Astrocyte (in vitro differentiated cells and primary cell): ENCODE measurements around the gene POLE4. TPM values are rescaled to one million over a fixed set of nuclear protein-coding genes. Genes with fewer than 3 reads are reported as not detected.

ENCODE experiments used
- DNase-seq: peaks from one replicate; pipeline ENCODE4 v3.0.0-alpha.2; 2010; ENCODE audit warnings: low read depth
- FAIRE-seq: peaks from 2 replicates; lab custom pipeline; 2011; peaks lifted over from hg19 to GRCh38; lab: Jason Lieb, UNC
- H2AFZ ChIP-seq: 2 replicates; pipeline ENCODE4 v1.6.0; 2012; ENCODE audit warnings: low read depth, low read length, inconsistent platforms
- H3K27ac ChIP-seq: 2 replicates; pipeline ENCODE4 v1.5.1; 2011; ENCODE audit warnings: low read depth, low read length, inconsistent platforms
- H3K27me3 ChIP-seq: 2 replicates; pipeline ENCODE4 v1.6.0; 2011; ENCODE audit warnings: low read length, inconsistent platforms; ENCODE audit not compliant: insufficient read depth
- H3K36me3 ChIP-seq: 2 replicates; pipeline ENCODE4 v1.5.1; 2011; ENCODE audit warnings: low read length, inconsistent platforms; ENCODE audit not compliant: insufficient read depth
- H3K4me1 ChIP-seq: 2 replicates; pipeline ENCODE4 v1.5.1; 2011; ENCODE audit warnings: low read length, inconsistent platforms; ENCODE audit not compliant: insufficient read depth
- H3K4me2 ChIP-seq: 2 replicates; pipeline ENCODE4 v1.6.0; 2012; ENCODE audit warnings: low read length, inconsistent platforms
- H3K4me3 ChIP-seq: 2 replicates; pipeline ENCODE4 v1.5.1; 2011; ENCODE audit warnings: low read depth, mild to moderate bottlenecking, low read length, inconsistent platforms; ENCODE audit not compliant: insufficient read depth
- H3K79me2 ChIP-seq: 2 replicates; pipeline ENCODE4 v1.6.0; 2012; ENCODE audit warnings: mild to moderate bottlenecking, low read length, inconsistent platforms; ENCODE audit not compliant: insufficient read depth
- H3K9ac ChIP-seq: 2 replicates; pipeline ENCODE4 v1.6.0; 2012; ENCODE audit warnings: mild to moderate bottlenecking, low read length, inconsistent platforms
- H3K9me3 ChIP-seq: 2 replicates; pipeline ENCODE4 v1.5.1; 2012; ENCODE audit warnings: low read depth, mild to moderate bottlenecking, low read length, inconsistent platforms; ENCODE audit not compliant: insufficient read depth
- H4K20me1 ChIP-seq: 2 replicates; pipeline ENCODE4 v1.6.0; 2012; ENCODE audit warnings: low read length, inconsistent platforms; ENCODE audit not compliant: insufficient read depth
- H3K27ac Mint-ChIP-seq: one replicate; pipeline ENCODE4 v1.8.0; 2021; ENCODE audit warnings: mild to moderate bottlenecking, mixed read lengths; ENCODE audit not compliant: unreplicated experiment
- H3K27me3 Mint-ChIP-seq: one replicate; pipeline ENCODE4 v1.8.0; 2021; ENCODE audit warnings: low read depth, mixed read lengths; ENCODE audit not compliant: unreplicated experiment
- H3K36me3 Mint-ChIP-seq: one replicate; pipeline ENCODE4 v1.8.0; 2021; ENCODE audit warnings: low read depth, mixed read lengths; ENCODE audit not compliant: unreplicated experiment
- H3K4me1 Mint-ChIP-seq: one replicate; pipeline ENCODE4 v1.8.0; 2021; ENCODE audit warnings: low read depth, mixed read lengths; ENCODE audit not compliant: unreplicated experiment
- H3K4me3 Mint-ChIP-seq: one replicate; pipeline ENCODE4 v1.8.0; 2021; ENCODE audit warnings: mild to moderate bottlenecking, moderate library complexity, mixed read lengths; ENCODE audit not compliant: unreplicated experiment
- H3K9me3 Mint-ChIP-seq: one replicate; pipeline ENCODE4 v1.8.0; 2021; ENCODE audit warnings: mild to moderate bottlenecking, mixed read lengths; ENCODE audit not compliant: unreplicated experiment
- CTCF ChIP-seq: IDR thresholded peaks from 2 replicates; pipeline ENCODE4 v1.5.1; 2011; ENCODE audit warnings: low read depth, mild to moderate bottlenecking, inconsistent platforms, low read length, moderate library complexity; ENCODE audit not compliant: insufficient read depth
- EZH2 ChIP-seq: IDR thresholded peaks from 2 replicates; pipeline ENCODE4 v1.6.1; 2012; ENCODE audit warnings: mild to moderate bottlenecking, low read length, inconsistent platforms; ENCODE audit not compliant: insufficient read depth
- total RNA-seq: library from RNA; stranded (reverse); gene quantifications from 2 replicates; pipeline ENCODE4 v1.2.1, GENCODE V29; 2021

The POLE4 gene
- total RNA-seq, 1 donor from 2014 or later, result 57.2 TPM

- TF ChIP-seq EZH2 (no peak), CTCF (no peak)
- Mint-ChIP-seq H3K4me3 (no peak overlapping the region), H3K4me1 (peaks cover 7% of the 10 kb centered on the region), H3K27me3 (no peaks in the 10 kb centered on the region), H3K36me3 (no peaks in the 10 kb centered on the region), H3K9me3 (no peaks in the 10 kb centered on the region), H3K27ac (no peak overlapping the region)
- H3K27me3 ChIP-seq, result no peaks in the 10 kb centered on the region
- H3K4me3 ChIP-seq, result no peak overlapping the region
- no peak overlapping the region for H3K9ac ChIP-seq
- no peak overlapping the region for H3K4me2 ChIP-seq
- H3K36me3 ChIP-seq, result no peaks in the 10 kb centered on the region
- FAIRE-seq, result no peak
- H3K4me1 ChIP-seq, result no peaks in the 10 kb centered on the region
- H4K20me1 ChIP-seq, result no peaks in the 10 kb centered on the region
- H2AFZ ChIP-seq, result no peak overlapping the region
- no peak overlapping the region for H3K27ac ChIP-seq
- H3K9me3 ChIP-seq, result no peaks in the 10 kb centered on the region
- H3K79me2 ChIP-seq, result no peaks in the 10 kb centered on the region
- no peak for DNase-seq
Measured at GRCh38 chr2:74937221-74937880, 21.1 kb upstream of the POLE4 start.

- H3K4me1 ChIP-seq, result no peaks in the 10 kb centered on the region
- no peaks in the 10 kb centered on the region for H3K27me3 ChIP-seq
- no peak overlapping the region for H3K4me2 ChIP-seq
- H2AFZ ChIP-seq, result no peak overlapping the region
- no peaks in the 10 kb centered on the region for H3K9me3 ChIP-seq
- TF ChIP-seq CTCF (no peak), EZH2 (no peak)
- no peak overlapping the region for H3K9ac ChIP-seq
- no peak overlapping the region for H3K27ac ChIP-seq
- H4K20me1 ChIP-seq, result no peaks in the 10 kb centered on the region
- no peak overlapping the region for H3K4me3 Mint-ChIP-seq
- H3K4me1 Mint-ChIP-seq, result peaks cover 7% of the 10 kb centered on the region
- no peaks in the 10 kb centered on the region for H3K27me3 Mint-ChIP-seq
- no peak overlapping the region for H3K27ac Mint-ChIP-seq
- no peaks in the 10 kb centered on the region for H3K36me3 Mint-ChIP-seq
- no peak for FAIRE-seq
- no peaks in the 10 kb centered on the region for H3K9me3 Mint-ChIP-seq
- no peak for DNase-seq
- H3K4me3 ChIP-seq, result no peak overlapping the region
- no peaks in the 10 kb centered on the region for H3K36me3 ChIP-seq
- no peaks in the 10 kb centered on the region for H3K79me2 ChIP-seq
Measured at GRCh38 chr2:74938264-74938663, 20.2 kb upstream of the POLE4 start.
